ENCODE measurements around the gene FRMD5.

FRMD5 gene

DNA sequence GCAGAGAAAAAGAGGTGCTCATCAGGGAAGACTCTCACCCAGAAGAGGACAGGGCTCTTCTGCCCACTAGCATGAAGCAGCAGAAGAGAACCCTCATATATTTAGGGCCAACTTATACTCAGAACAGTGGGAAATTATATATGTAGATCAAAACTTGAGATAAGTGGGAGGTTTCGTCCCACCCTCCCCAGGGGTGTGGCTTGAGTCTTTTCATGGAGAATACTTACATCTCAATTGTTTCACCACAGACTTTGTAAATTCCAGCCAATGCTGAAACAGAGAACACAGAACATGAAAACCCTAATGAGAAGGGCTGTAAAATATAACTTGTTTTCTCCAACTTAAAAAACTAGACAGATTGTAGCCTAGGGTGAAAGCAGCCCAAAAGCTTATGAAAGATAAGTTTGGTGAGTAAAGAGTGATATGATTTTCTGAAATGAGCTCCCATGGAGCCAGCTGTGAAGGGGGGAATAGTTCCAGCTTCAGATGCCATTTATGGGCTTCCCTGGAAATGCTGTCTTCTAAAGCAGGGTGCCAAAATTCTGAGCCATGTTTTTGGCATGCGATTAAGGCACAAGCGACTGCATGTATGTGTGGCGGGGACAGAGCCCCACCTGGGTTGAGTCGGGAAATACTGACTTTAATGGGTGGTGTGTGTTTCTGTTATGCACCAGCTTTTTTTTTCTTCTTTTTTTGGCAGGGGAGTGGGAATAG, 275.4 kb downstream of the FRMD5 start:
- DNase-seq: no peak

DNA sequence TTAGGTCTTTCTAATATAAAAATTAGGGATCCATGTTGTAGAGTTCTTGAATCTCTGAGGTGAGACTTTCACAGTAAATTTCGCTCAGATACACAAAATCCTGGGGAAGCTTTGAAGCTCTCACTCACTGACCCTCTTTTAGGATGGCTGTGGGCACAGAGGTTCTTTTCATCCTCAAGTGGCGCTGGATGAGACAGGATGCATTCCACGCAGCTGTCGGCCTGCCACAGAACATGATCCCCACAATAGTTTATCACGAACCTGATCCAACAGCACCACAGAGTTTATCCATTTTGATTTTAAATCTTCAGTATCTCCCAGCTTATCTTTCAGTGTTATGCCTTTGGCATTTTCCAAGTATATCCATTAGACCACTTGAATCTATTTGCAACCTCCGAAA, 276.4 kb downstream of the FRMD5 start:
- no peak for DNase-seq

DNA sequence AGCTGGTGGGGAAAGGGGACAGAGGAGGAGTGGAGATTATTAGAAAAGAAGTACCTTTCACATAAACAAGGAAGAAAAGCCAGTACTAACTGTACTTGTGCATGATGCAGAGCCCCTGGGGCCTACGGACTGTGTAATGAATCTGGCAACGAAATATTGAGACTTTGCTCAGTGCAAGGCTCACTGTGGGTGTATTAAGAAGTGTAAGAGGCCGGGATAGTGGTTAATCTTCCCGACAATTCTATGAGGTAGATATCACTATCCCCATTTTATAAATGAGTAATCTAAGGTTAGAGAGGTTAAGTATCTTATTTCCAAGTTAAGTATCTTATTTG, 278.8 kb downstream of the FRMD5 start:
- no peak for DNase-seq

DNA sequence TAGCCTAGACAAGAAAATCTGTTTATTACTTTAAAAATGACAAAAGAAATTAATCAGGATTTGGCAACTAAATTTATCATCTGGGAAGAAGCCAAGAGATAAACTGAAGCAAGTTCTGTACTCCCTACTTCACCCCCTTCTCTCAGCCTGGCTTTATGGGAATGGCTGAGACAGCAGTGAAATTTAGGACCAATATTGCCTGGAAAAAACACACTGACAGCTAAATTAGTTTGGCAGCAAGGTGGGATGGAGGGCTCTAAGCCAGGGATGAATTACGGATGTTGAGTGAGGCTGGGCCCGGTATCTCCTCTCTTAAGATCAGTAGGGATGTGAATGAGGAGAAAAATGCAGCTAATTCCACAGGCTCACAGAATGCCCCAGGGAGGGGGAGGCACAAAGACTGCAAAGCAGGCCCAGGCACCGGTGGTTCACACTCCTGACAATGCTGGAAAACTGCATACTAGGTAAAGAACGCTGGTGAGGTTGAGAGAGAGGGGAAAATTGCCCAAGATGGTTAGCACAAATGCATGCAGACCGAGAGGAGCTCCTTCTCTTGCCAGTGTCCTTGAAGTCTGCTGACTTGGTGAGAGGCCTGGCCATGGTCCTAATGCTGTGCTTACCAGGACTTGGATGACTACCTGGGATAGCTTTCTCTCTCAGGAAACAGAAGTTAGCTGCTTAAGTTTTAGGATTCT, 279.3 kb downstream of the FRMD5 start:
- no peak for DNase-seq

DNA sequence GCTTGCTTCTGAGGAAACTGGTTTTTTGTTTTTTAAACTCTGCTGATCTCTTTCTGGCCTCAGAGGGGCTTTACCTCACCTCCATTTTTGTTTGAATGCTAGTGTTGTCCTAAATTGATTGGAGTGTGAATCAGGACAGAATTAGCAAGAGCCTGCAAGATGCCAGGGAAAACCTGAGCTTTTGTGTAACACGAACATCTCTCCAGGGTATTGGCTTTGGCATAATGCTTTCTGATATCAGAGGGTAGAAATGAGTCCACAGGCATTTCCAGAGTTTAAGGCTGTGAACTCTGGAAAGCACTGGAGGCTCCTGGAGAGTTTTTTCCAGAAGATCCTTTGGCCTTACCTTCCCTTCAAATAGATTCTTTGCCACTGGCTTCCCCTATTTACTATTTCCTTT, 281.1 kb downstream of the FRMD5 start:
- no peak for DNase-seq

DNA sequence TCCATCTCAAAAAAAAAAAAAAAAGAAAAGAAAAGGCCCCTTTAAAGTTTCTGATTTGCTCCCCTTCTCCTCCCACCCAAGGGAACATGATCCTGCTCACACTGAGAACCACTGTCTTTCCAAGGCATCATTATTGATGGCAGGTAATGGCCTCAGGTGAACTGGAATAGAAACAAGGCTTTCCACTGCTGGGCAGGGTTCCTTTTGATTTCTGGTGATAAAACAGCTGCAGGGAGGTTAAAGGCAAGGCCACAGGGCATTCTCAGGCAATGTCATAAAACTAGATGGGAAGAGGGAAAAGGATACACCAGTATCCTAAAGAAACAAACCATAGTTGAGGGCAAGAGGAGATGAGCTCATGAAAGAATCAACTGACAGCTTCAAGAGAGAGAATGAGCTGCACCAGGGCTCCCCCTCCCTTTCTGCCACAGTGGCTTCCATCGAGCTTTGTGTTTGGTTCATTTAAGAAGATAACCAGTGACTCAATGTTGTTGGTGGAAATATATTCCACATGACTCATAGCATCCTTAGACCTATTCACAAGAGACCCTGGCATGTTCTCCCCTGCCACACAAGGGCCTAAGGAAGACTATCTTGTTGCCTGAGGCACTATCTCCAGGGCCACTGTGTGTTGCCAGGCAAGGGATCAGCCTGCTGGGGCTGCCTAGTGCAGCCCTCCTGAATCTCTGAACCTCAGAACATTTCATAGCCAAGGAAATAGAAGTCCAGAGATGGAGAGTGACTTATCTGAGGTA, 281.9 kb downstream of the FRMD5 start:
- DNase-seq: no peak

DNA sequence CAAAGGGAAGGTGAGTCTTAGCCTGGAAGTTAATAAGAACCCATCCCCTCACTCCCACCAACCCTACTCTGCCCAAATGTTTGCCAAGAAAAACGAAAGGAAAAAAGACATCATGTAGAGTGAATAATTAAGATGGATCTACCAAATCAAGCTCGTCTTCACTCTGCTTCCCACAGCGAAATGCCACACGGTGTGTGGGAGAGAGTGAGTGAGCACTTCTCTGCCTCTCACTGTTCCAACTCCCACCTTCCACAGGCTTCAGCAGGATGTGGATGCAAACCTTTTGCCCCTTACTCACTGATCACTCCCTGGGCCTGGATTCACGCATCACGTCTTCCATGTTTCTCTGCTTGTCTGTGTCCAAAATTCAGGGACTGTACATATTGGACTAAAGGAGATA, 282.9 kb downstream of the FRMD5 start:
- no peak for DNase-seq

DNA sequence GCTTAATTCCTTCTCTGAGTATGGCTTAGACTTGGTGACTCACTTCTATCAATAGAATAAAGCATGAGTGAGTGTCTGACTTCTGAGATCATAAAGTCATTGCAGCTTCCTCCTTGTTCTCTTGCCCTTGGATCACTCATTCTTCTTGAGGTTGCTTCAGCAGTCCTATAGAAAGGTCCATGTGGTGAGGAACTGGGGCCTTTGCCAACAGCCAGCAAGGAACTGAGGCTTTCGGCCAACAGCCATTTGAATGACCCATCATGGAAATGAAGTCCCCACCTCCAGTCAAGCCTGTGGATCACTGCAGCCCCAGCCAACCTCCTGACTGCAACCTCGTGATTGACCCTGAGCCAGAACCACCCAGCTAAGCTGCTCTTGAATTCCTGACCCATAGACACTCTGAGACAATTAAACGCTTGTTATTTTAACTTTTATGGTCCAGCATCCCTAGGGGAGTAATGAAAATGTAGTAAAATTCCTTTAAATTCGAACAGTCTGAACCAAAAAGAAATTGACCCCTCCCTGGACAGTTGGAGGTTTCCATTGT, 283.8 kb downstream of the FRMD5 start:
- no peak for DNase-seq

DNA sequence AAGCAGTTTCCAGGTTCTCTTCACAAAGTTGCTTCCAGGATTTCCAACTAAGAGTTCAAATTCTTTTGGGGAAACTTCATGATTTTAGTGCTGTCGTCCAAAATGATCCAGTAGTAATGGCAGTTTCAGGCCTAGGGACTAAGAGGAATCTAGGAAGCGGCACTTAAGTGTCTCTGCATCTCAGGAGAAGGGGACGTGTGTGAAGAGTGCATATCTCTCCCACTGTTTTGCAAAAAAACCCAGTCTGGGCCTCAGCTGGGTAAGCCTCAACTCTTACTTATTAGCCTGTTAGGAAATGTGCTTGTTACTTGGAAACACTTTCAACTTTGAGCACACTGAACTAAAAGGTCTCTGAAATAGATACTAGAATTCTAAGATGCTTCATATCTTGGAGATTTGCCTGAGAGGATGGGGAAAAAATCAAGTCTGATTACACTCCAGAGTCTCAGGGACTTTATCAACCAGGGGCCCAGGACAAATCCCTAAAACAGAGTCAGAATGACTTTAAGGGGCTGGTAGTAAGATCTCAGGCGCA, 286.5 kb downstream of the FRMD5 start:
- no peak for DNase-seq

DNA sequence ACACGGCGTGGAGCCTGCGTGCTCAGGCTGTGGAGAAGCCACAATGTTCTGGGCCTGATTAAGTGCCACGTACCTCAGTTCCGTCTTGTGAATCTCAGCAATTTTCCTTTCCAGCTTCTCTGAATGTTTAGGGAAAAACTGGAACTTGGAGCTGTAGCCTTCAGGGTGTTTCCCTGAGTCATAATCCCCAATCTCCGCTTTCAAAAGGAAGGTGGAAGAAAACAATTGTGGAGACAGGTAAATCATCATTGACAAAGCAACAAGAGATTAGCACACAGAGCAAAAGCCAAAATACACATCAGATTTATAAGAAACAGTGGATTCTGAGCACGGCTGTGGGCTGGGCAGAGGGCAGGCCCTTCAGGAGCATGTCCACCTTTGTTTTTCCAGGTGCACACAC, 289.3 kb downstream of the FRMD5 start:
- DNase-seq: no peak

DNA sequence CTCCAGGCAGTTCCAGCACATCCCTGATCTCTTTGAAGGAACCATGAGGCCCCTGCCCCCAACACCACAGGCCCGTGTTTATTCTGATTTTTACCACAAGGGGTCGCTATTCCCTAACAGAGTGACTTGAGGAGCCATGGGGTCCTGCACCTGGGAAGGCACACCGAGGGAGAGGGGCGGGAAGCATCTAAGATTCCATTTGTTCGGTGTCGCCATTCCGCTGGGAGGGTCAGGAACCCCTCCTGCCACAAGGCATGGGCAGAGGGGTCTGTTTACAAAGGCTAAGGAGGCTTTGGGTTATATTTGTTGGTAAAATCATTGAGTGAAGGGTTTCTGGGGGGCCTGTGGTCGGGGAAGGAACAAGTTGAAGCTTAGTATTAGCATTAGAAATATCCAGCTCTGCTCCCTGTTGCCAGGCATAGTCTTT, 291.2 kb downstream of the FRMD5 start:
- DNase-seq: peak; percentile 64 to 78

DNA sequence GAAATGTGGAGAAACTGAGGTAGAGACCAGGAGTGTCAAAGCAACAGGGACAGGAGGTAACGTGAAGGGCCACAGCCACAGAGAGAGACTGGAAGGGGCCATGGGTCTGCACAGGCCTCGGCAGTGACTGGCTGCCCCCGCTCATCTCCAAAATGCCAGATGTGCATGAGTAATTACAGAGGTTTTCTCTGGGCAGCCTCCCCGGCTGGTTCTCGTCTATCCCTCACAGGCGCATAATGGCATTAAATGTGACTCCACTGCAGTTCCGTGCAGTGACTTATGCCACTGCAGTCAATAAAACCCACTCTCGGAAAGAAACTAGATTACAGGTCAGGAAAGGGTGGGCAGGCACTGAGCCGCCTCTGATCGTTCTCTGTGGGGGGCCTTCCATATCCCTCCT, 293.6 kb downstream of the FRMD5 start:
- DNase-seq: no peak

DNA sequence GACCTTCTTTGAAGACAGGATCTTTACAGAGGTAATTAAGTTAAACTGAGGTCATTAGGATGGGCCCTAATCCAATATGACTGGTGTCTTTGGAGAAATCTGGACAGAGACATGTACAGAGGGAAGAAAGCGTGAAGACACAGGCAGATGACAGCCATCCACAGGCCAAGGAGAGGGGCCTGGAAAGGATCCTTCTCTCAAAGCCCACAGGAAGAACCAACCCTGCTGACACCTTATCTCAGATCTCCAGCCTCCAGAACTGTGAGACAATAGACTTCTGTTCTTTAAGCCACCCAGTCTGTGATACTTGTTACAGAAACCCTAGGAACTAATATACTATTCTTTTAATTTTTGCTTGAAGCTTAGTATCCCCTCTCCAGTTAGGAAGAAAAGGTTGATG, 294.1 kb downstream of the FRMD5 start:
- DNase-seq: no peak

DNA sequence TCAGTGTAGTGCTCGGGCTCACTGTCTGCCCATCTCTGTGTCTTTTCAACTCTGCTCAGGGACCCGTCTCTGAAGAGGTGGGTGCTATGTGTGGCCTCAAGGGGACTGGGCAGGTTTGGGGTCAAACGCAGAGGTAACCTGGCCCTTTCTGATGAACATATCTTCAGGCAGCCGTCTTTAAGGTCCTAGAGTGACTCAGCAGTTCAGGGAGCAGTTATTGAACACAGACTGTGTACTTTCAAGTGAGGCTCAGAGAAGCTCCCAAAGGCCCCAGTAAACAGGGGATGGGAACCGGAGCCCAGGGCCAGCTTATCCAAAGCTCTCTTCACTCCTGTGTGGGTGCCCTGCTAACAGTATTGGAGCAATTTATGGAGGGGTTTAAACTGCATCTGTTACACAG, 295.1 kb downstream of the FRMD5 start:
- no peak for DNase-seq

DNA sequence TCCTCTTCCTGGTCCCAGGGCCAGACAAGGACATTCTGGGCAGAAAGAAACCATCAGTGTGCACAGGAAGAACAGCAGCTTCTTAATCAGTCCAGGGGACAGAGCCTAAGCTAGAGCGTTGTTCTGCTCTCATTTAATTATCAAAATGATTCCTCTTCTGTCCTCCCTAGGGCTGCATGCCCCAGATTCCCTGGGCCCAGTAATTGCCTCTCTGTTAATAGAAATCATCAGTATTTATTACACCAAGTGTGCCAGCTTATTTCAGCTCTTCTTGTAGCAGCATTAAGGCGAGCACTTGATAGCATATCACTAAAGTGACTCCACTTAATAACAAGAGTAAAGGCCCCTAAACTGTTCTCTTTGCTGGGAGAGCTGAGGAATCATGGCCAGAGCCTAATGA, 296.2 kb downstream of the FRMD5 start:
- no peak for DNase-seq

DNA sequence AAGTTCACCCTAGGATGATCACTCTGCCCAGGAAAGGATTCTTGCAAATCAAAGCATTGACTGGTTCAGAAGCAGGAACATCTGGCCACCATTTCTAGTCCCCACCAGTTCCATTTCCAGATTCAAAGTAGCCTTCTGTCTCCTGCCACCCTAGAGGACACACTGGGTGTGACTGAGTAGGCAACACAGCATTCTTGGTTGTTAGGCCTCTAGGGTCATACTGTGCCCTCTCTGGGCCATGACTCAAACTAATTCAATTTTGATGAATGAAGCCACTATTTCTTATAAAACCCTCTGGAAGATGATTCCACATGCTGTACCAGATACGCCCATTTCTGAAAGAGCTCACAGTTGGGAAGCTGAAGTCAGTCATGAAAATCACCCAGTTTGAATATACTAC, 298.5 kb downstream of the FRMD5 start:
- no peak for DNase-seq

DNA sequence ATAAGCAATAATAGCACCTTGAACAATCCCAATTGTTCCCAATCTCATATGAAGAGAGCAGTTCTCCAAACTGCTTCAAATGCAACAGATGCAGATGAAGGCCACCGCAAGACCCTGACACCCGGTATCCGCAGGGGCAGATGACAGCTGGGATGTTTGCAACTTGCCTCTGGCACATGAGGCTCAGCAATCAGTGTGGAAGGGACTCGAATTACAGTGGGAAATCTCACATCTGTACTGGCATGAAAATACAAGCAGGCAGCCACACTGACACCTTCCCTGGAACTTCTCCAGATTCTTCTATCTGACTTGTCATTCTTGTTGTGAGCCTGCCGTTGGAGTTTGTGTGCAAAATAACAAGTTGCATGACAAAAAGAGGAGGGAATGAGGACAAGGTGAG, 299.5 kb downstream of the FRMD5 start:
- DNase-seq: no peak

DNA sequence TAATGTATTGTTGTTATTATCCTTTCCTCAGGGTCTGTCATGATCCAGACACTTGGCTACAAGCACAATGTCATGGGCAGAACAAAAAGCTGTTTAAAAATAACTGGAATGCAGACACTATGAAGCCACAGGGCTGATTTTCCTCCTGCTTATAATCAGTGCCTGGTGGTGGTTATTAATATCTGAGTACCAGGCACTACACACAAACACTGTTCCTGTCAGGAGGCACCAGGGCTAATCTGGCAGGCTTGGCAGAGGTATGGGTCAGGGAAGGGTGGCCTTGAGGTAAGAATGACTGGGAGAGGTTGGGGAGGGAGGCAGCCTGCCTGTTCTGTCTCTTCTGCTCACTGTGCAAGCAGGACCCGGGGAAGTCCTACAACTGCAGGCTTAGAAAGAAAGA, 301.1 kb downstream of the FRMD5 start:
- DNase-seq: no peak

DNA sequence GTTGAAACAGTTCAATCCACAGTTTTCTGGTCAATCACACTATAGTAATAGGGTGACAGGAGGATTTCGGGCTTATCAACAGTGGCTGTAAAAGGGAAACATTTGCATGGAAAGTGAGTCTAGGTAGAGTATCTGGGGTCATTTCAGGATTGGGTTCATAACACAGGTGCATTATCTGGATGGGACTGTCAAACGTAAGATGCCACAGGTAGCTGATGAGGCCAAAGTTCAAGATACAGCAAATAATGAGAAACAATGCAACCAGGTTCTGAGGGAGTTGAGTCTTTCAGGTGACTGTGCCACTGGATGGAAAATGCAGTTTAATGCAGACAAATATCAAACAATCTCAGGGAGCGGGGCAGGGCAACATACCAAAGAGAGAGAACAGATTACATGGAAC, 306.0 kb downstream of the FRMD5 start:
- DNase-seq: no peak

DNA sequence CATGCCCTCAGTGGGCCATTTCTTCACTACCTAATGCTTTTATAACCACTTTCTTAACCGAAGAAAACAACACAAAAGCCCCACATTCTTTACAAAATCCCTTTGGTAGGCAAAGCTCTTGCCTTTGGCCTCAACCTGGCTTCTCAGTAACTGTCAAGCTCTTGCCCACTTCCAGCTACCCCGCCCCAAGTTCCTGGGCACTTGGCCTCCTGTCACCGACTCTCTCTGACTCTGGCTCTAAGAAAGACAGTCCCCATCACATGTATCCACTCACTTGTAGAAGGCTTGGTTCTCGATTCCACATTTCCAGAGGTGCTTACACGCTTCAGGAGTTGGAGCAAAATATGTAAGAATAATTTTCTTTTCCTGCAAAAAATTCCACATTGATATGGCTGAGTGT, 307.2 kb downstream of the FRMD5 start:
- DNase-seq: no peak

DNA sequence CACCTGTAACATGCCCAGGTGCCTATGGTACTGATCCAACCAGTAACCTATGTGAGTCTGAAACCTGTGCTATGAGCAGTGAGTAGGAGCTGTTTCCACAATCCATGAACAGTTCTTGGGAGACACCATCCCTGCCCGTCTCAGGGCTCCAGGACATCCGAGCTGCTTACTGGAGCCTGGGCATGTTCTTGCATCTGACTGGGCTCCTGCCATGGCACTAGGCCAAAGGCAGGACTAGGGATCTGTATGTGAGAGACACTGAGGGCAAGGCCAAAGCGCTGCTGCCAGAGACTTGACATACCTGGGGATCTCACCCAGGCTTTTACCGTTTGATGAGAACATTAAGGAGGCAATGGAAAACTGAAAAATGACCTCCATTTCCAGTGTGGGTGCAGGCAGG, 308.5 kb downstream of the FRMD5 start:
- DNase-seq: no peak

DNA sequence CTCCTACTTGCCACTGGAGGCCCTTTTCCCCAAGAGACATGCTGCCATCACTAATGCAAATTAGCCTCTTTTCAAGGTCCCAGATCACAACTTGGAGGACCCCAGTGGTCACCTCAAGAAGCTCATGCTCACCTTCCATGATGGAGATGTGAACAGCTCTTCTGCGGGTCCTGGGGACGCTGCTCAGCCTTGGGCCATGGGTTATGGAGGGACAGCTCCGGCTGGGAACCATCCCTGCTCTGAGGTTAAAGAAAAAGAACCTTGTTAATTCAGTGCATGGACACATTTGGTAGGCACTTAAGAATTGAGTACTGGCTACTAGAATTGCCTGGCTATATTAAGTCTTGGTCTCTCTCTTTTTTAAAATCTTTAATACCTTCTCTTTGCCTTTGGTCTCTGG, 311.5 kb downstream of the FRMD5 start:
- DNase-seq: no peak

DNA sequence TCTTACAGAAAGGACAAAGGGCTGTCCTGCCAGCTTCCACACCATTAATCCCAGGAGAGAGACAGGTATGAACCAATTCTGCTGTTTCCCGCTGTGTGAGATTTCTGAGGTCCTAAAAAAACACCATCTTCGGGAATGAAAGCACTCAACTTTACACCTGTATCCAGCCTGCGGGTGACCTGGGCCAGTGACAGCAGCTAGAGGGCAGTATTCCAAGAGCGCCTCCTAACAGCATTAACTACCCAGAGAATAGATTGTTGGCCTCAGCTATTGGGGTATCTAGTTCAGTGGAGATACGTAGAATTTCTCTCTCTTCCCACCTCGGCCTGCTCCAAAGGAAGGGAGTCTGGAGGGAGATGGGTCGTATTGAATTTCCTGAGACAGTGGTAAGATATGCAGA, 313.1 kb downstream of the FRMD5 start:
- no peak for DNase-seq

DNA sequence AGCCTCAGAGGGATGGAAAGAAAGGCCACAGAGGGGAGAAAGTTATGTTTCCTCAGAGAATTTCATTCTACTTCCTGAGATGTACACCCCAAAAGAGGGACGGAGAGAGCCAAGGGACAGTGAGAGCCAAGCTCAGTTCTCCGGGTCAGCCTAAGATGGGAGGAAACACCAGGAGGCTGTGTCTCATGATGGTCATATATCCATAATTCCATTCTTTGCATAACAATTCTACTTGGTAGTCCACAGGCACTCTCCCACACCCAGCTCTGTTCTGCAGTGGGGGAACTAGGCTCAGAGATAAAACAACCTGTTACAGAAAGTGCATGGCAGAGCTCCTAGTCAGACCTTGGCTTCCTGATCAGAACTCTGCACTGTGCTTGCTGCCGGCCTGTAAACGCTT, 313.8 kb downstream of the FRMD5 start:
- DNase-seq: no peak

Data from NCI-H2081 (cell line).